AG10803 (cell line): ENCODE results near the gene SNRNP25.

ENCODE experiments used
- DNase-seq: peaks from one replicate; pipeline ENCODE4 v3.0.0; 2010; ENCODE audit warnings: low read depth
- H3K4me3 ChIP-seq: 2 replicates; pipeline ENCODE4 v1.5.1; 2011; ENCODE audit warnings: mild to moderate bottlenecking, low read length, control low read depth
- CTCF ChIP-seq: conservative IDR thresholded peaks from 2 replicates; pipeline ENCODE4 v1.5.1; 2011; ENCODE audit warnings: mild to moderate bottlenecking, low read length, control low read depth, inconsistent platforms

The SNRNP25 gene

GRCh38 chr16:66309-67182 lies 12.9 kb downstream of the SNRNP25 start:
- TF ChIP-seq CTCF = no peak
- no peak for DNase-seq
- no peak overlapping the region for H3K4me3 ChIP-seq

GRCh38 chr16:67183-67791 lies 13.7 kb downstream of the SNRNP25 start:
- no peak for DNase-seq
- TF ChIP-seq CTCF = no peak
- H3K4me3 ChIP-seq = no peak overlapping the region

GRCh38 chr16:67884-68789 lies 14.5 kb downstream of the SNRNP25 start:
- no peak for DNase-seq
- no peak for TF ChIP-seq CTCF
- no peak overlapping the region for H3K4me3 ChIP-seq

GRCh38 chr16:69181-69580 lies 15.6 kb downstream of the SNRNP25 start:
- no peak for TF ChIP-seq CTCF
- no peak overlapping the region for H3K4me3 ChIP-seq
- no peak for DNase-seq

GRCh38 chr16:71210-71539 lies 17.5 kb downstream of the SNRNP25 start:
- H3K4me3 ChIP-seq = peak overlapping the region; percentile 84

More at GRCh38 chr16:71210-71539, 17.5 kb downstream of the SNRNP25 start:
- no peak for DNase-seq
- TF ChIP-seq CTCF = no peak
